ENCODE measurements around the gene SYNDIG1.

Gene SYNDIG1

GRCh38 chr20:24529369-24529719, 59.9 kb downstream of the SYNDIG1 start:
- DNase-seq: no peak

GRCh38 chr20:24530131-24530680, 60.8 kb downstream of the SYNDIG1 start:
- DNase-seq: no peak

- no peak for DNase-seq
These were observed 61.8 kb downstream of the SYNDIG1 start for GRCh38 chr20:24531202-24531601.

GRCh38 chr20:24531631-24532419, 62.4 kb downstream of the SYNDIG1 start:
- DNase-seq: no peak

GRCh38 chr20:24533449-24533848, 64.0 kb downstream of the SYNDIG1 start:
- no peak for DNase-seq

- no peak for DNase-seq
These were observed 64.9 kb downstream of the SYNDIG1 start for GRCh38 chr20:24534282-24534681.

GRCh38 chr20:24535941-24536730, 66.7 kb downstream of the SYNDIG1 start:
- DNase-seq: no peak

- DNase-seq: no peak
These were observed 67.8 kb downstream of the SYNDIG1 start for GRCh38 chr20:24537210-24537609.

- no peak for DNase-seq
These were observed 73.3 kb downstream of the SYNDIG1 start for GRCh38 chr20:24542721-24543120.

GRCh38 chr20:24543168-24543567, 73.7 kb downstream of the SYNDIG1 start:
- no peak for DNase-seq

- DNase-seq: no peak
These were observed 74.3 kb downstream of the SYNDIG1 start for GRCh38 chr20:24543741-24544140.

- no peak for DNase-seq
These were observed 74.9 kb downstream of the SYNDIG1 start for GRCh38 chr20:24544371-24544770.

- DNase-seq: no peak
These were observed 75.7 kb downstream of the SYNDIG1 start for GRCh38 chr20:24545168-24545567.

- no peak for DNase-seq
These were observed 76.9 kb downstream of the SYNDIG1 start for GRCh38 chr20:24546232-24546892.

- no peak for DNase-seq
These were observed 78.5 kb downstream of the SYNDIG1 start for GRCh38 chr20:24547967-24548366.

GRCh38 chr20:24559114-24559732, 89.8 kb downstream of the SYNDIG1 start:
- DNase-seq: no peak

GRCh38 chr20:24560571-24561491, 91.4 kb downstream of the SYNDIG1 start:
- no peak for DNase-seq

- no peak for DNase-seq
These were observed 96.5 kb downstream of the SYNDIG1 start for GRCh38 chr20:24565835-24566351.

- DNase-seq: no peak
These were observed 97.2 kb downstream of the SYNDIG1 start for GRCh38 chr20:24566656-24567055.

- DNase-seq: no peak
These were observed 98.1 kb downstream of the SYNDIG1 start for GRCh38 chr20:24567508-24567907.

GRCh38 chr20:24568842-24569241, 99.4 kb downstream of the SYNDIG1 start:
- DNase-seq: no peak

- no peak for DNase-seq
These were observed 101.7 kb downstream of the SYNDIG1 start for GRCh38 chr20:24571159-24571558.

Measured in NCI-H774 (cell line).